ENCODE results near the gene ZNRF1. TPM values are rescaled to one million over a fixed set of nuclear protein-coding genes. Genes with fewer than 3 reads are reported as not detected.

The ZNRF1 gene
- total RNA-seq, 4 donors from 2014 or later: 7.5 to 20.7 (median 15.1) TPM

GRCh38 chr16:75065149-75065505, 66.3 kb downstream of the ZNRF1 start:
- ATAC-seq (ENCODE audit: low FRiP score): no peak
- TF ChIP-seq CTCF (IDR thresholded peaks at IDR 0.05): no peak
- DNase-seq (ENCODE audit: low spot score): no peak

- DNase-seq (ENCODE audit: low spot score) (no peak), ATAC-seq (ENCODE audit: low FRiP score) (no peak)
- no peak for TF ChIP-seq CTCF (IDR thresholded peaks at IDR 0.05)
These were observed 66.8 kb downstream of the ZNRF1 start for GRCh38 chr16:75065521-75066149.

GRCh38 chr16:75066861-75067447, 68.1 kb downstream of the ZNRF1 start:
- ATAC-seq (ENCODE audit: low FRiP score): no peak
- no peak for TF ChIP-seq CTCF (IDR thresholded peaks at IDR 0.05)
- DNase-seq (ENCODE audit: low spot score): no peak

- DNase-seq (ENCODE audit: low spot score) (no peak), ATAC-seq (ENCODE audit: low FRiP score) (no peak)
- no peak for TF ChIP-seq CTCF (IDR thresholded peaks at IDR 0.05)
These were observed 69.5 kb downstream of the ZNRF1 start for GRCh38 chr16:75068085-75069031.

GRCh38 chr16:75070012-75070841, 71.4 kb downstream of the ZNRF1 start:
- no peak for DNase-seq (ENCODE audit: low spot score)
- no peak for ATAC-seq (ENCODE audit: low FRiP score)
- no peak for TF ChIP-seq CTCF (IDR thresholded peaks at IDR 0.05)

DNA sequence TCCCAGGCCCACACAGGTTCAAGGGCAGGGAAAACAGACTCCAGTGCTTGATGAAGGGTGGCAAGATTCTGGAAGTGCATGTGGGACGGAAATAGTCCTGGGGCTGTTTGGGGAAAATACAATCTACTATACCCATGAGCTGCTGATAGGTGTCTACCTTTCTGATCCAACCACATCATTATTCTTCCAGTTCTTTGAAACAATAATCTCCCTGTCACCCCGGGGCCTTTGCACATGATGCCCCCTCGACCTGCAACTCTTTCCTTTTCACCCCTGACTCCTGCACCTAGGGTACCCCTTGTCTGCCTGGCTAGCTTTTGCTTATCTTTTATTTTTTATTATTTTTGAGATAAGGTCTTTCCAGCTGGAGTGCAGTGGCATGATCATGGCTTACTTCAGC, 72.8 kb downstream of the ZNRF1 start:
- no peak for ATAC-seq (ENCODE audit: low FRiP score)
- TF ChIP-seq CTCF (IDR thresholded peaks at IDR 0.05): no peak
- DNase-seq (ENCODE audit: low spot score): no peak
